ENCODE measurements around the gene HOXA5.

HOXA5 gene

DNA sequence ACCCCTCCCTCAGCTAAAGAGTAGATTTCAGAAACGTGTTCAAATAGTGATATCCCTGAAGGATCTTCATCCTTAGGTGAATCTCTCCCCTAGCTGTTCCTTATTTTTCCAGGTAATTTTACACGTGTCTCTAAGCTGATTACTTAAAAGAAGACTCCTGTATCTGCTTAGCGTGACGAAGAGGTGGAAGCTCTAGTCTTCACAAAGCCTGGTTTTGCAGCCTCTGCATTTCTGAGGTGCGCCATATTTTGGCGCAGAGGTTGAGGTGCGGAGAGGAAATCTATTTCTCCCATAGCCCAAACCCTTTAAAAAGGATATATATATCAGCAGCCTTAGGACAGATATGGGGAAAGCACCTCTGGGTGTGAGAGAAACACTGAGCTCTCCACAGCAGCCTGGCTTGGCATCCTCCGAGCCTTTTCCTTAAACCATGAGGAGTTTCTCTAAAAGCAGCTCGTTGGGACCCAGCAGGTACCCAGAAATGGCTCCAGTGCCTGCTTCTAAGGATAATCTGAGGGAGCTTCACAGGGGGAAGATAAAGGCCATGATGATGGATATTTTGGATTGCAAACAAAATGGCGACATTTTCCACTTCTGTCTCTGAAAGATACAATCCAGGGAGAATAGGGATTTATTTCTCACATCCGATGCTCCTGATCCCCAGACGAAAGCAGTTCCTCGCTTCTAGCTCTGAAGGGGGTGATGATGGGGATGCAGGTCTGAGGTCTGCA is 38.0 kb downstream of the HOXA5 start:
- no peak for DNase-seq

DNA sequence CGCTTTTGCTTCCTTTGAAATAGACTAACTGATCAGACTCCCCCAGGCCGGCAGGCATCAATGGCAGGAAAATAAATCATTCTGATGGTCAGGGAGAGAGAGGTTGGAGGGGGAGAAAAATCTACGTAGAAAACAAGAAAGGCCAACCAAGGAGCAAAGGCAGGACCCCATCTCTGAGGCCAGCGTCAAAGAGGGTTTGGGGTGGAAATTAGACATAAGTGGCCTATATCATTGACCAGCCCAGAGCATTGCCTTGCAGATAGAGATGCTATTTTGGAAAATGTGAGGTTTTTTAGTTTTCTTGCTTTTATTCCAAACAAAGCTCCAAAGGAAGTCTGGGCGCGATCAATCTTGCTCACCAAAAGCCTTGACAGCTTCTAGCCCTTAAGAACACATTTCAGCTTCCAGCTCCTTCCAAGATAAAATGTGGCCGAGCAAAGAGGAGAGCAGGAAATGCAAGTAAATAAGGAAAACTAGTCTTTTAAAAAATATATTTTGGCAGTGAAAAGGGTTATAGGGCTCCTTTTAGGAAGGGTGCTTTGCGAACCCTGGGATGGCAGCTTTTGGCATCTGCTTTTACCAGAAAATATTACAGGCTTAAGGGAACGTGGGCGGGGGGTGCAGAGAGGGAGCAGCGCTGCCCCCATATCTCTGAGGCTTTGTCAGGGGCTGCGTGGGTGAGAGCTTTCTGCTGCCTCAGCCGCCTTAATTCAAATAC is 39.0 kb downstream of the HOXA5 start:
- DNase-seq: no peak

DNA sequence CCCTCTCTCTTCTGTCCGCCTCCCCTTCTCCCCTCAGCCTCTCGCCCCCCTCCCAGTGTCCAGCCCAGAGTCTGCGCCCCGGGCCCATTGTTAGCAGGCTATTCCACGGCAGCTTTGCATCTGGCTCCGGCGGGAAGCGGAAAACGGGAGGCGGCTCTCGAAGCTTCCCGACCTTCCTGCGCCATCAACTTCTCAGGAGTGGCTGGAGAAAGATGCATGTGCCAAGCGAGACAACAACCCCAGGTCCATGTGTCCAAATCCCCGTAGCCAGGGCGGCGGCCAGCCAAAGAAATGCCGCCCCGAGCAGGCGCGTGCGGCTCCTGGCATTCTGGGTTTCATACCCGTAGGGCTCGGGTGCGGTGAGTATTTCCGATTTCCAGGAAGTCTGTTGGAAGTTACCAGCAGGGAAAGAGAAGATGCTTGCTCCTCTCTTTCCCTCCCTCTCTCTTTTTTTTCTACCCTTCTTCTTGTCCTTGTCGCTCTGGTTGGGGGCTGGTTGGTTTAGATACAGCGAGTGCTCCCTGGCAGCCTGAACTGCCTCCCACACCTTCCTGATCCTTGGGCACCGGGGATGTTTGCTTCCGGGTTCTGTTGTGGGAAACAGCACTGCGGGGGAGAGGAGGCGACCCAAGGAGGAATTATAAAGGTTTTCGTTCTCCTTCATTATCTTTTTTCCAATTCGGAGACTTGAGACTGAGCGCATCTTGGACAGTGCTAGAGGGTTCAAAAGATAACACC is 39.8 kb downstream of the HOXA5 start:
- DNase-seq: no peak

DNA sequence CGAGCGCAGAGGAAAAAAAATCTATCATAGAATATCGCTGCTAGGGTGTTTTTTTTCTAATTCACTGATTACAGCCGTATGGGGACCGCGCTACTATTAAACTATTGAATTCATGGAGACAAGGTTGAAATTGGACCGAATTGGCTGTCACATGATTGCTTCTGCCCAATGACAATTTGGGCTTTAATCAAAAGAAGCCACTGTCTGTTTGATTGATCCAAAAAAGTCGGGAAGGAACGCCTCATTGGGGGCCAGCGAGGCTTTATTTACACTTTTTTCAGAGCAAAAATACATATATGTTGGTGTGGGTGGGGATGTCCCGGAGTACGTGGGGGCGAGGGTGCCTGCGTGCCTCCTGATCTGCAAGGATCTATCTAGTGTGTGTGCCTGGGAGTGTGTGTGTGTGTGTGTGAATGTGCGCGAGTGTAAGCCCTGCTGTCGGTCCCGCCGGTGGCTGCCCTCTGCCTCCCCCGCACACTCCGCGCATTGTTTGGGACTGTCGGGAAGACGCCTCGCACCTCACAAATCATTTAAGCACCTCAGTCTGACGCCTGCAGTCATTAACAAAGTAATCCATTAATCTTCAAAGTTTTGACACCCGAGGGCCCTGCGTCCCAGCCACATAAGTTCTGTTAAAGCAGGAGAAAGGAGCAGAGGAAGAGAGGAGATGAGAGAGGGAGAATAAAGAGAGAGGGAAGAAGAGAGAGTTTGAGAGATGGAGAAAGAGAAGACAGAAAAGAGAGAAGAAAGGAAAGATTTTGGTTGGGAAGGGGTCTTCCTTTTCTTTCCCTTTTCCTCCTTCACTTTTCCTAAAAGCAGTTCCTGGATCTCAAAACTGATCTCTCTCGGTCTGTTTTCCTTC is 40.7 kb downstream of the HOXA5 start, which contains the start of gene HOXA2:
HOXA2 (minus strand) TSS at position 103 of the 862 bp plus-strand sequence. CDS start 183 bp downstream, outside the sequence.
- DNase-seq: no peak

DNA sequence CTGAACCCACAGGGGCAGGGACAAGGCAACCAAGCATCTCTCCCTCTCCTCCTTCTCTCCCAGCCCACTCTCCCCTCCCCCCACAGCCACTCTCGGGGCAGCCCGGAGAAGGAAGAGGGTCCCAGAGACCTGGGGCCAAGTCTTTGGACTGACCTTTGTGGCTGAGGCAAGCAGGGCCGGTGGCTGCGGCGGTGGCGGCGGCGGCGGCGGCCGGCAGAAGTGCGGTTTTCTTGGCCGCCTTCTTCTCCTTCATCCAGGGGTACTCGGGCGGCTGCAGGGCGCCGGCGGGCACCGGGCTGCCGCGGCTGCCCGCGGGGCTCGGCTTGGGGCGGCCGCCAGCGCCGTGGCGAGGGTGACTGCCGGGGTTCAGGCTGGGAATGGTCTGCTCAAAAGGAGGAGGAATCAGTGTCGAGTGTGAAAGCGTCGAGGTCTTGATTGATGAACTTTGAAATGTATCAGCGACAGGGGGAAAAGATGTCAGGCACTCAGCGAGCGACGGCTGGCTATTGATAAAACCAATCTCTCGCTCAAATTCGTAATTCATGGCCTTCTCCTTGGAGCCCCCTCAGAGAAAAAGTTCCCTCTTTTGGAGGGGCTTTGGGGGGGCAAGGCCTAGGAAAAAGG is 41.4 kb downstream of the HOXA5 start:
- DNase-seq: no peak

DNA sequence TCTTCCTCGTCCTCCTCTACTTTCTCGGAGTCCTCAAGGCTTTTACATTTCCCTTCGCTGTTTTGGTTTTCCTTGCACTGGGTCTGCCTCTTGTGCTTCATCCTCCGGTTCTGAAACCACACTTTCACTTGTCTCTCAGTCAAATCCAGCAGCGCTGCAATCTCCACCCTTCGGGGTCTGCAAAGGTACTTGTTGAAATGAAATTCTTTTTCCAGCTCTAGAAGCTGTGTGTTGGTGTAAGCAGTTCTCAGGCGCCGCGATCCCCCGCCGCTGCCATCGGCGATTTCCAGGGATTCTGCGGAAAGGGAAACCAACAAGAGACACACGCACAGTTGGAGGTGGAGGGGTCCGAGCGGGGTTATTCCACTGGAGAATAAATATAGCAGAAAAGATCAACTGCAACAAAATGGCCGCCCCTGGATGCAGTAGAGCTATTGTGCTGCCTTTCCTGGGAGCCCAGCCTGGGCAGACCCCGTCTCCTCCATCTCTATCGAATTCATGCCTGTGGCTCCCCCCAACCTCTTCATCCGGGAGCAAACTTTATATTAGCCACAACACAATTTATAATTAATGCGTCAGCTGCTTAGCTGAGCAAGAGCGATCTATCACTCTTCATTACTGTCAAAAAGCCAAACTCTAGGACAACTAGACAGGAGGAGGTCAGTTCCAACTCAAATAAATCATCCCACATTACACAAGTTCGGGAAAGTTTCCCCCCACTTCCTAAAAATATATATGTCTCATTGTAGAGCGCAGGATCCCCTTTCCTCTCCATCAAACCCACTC is 42.1 kb downstream of the HOXA5 start:
- peak; percentile 78 for DNase-seq

DNA sequence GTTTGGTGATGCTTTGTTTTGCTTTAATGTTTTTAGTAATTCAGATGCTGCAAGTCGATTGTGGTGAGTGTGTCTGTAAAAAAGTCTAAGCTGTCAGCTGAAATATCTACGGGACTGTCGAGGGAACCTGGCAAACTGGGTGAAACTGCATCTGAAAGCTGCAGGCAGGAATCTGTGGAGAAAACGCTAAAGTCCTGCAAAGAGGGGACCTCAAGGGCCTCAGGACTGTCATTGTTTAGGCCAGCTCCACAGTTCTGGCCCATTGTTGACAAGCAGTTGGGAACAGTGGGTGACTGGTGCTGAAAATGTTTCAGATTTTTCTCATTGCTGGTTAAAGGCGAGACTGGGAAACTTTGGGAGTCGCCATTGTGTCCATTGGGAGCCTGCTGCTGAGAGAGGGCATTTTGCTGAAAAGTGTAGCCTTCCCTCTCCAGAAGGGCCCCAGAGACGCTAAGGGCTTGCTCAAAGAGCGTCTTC is 42.7 kb downstream of the HOXA5 start:
- no peak for DNase-seq

DNA sequence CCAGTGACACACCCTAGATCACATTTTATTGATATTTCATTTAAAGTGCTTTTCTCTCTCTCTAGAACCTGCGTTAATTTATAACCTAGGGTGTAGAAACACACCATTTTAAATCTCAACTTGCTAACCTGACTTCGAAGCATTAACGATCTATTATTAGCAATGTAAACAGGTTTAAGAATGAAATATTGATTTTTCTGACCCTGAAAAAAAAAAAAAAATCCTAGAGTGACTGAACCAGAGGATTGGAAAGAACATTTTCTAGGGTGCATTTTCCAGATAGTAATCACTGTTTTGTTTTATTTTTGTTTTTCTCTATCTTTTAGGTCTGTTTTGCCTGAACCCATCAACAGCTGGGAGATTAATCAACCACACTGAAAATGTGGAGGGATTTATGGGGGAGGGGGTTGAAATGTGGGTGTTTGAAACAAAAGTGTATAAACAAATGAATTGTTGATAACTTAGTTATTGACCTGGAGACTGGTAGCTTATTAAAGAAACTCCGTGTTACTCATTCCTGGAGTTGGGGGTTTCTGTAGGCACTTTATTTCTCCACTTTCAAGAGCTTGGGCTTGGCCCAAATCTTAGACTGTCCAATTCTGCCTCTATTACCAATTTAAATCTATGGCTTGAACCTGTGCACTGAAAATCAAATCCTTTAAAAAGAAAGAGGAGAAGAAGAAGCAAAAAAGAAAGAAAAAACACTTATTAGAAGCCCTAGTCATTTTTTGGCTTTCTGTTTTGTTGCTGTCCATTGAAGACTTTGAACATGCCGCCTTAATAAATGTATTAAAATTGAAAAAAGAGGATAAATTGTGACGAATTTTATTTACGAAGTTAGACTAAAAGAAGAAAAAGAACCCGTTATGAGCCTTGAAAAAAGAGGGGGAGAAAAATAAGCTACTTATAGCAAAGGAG is 43.8 kb downstream of the HOXA5 start:
- no peak for DNase-seq

DNA sequence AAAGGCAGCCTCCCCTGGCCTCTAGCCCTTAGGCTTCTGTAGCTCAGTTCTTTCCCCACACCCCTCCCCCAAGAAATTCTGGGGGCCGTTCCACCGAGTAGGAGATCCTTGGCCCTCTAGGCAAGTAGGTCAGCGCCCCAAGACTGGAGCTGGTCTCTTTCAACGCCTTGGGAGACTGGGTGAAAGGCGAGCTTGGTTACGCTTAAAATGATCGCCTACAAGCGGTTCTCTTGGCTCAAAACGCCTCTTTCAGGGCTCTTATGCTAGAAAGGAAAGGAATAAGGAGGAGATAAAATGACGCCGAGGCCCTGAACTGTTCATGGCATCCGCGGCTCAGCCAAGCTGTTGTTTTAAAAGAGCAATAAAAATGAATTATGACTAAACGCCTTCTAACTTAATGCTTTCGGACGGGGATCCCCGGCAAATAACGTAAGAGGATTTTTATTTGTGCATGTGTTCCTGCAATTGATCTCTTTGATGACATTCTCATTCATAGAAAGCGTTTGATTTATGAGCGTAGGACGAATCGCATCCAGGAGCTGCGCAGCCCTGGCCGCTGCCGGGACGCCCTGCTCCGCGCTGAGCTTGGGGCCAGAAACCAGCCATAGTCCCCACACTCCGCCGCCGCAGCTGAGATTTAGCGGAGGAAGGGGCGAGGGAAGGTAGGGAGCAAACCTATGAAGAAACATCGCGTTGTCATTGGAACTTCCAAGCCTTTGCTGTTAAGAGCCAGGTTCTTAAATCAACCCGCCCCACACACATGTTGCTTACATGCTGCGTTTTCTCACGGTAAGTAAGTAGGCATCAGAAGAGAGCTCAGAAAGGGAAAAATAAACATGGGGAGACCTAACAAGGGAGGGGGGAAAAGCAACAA is 44.7 kb downstream of the HOXA5 start:
- peak; percentile 80 for DNase-seq

DNA sequence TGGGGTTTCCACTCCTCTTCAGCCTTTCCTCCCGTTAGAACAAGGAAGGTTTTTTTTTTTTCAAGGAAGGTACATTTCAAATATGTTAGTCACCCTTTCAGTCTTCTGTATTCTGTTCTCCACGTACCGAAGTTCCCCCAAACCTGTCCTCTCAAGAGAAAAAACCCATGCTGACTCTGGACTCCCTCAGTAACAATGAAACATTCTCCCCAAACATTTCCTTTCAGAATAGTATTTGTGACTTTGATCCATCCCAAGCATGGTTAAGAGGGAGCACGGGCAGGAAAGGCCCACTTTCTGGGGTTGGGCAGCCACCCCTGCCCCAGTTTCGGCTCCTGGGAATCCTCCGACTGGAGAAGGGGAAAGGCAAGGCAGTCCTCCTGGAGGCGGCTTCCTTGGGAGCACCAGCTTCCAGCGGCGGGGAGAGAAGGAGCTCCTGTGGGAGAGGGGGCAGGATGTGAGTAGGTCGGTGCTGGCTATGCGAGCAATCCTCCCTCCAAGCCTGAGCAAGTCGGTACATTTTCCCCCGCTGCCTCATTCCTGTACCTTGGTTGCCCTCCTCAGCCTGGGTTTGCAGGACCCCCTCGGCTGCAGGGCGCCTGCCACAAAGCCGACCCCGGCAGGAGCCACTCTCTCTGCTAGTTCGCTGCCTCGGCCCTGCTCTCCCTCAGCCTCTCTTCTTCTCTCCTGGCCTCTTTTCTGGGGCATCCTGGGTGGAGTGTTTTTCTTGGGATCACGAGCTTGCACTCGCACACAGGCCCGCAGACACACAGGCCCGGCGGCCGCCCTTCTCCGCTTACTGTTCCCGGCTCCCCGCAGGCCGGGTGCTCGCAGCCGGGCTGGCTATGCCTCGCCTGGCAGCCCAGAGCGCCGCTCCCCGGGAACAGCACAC is 45.5 kb downstream of the HOXA5 start:
- no peak for DNase-seq

DNA sequence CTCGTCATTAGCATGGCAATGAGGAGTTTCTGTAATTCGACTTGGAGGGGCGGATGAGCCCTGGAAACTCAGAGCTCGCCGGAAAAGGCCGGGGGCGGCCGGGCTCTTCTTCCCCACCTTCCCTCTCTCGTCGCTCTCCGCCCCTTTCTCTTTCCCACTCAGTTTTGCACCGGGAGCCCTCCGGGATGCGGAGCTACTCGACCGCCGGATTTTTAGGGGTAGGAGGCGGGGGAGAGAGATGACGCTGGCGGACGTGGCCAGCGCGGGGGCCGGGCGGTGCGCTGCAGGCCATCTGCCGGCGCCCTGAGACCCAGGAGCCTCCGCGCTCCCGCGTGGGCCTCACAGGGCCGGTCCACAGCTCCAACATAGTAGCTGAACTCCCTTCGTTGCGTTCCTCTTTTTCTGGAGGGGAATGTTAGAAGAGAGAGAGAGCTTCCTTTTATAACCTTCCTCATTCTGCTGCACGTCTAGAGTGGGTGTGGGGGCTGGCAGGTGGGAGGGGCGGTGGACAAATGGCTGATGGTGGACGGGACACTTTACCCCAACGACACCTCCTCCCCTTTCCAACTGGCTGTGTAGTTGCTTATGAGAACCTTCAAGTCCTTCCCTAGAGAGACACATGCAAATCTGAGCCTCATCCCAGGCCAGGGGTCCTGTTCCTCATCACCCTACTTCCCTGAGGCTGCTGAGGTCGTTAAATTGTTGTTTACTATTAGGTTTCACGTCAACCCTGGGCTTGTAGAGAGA is 46.5 kb downstream of the HOXA5 start:
- no peak for DNase-seq

DNA sequence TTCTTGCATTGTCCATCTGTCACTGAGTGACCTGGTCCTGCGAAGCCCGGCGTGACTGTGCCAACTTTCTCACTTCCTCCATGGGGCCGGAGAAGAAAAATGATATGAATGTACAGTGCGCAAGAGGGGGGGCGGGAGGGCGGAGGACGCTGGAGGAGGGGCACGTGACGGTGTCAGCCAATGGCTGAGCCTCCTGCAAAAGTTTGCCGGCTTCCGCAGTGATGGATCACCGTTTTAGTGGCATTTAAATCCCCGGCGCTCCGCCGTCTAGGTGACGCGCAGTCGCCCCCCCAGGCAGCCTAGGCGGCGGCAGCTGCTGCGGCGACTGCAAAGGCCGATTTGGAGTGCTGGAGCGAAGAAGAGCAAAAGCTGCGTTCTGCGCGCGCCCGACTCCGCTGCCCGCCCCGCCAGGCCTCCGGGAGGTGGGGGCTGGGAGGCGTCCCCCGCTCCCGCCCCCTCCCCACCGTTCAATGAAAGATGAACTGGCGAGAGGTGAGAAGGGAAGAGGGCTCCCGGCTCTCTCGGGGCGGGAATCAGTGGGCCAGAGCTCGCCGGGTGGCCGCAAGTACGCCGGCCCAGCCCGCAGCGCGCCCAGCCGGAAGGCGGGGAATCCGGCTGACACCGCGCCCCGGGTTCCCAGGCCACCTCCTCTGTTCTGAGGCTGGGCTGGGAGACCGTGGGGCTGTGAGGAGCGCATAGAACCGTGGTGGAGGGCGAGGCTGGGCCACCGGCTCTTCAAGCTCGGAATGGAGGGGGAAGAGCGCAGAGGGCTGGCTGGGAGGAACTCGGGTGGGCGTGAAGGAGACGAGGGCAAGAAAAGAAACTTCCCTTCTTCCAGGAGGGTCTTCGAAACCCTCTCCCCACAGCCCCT is 47.3 kb downstream of the HOXA5 start, which contains the start of gene HOXA1:
HOXA1 (minus strand) TSS at position 104 of the 871 bp plus-strand sequence; CDS start at position 16, 88 bp downstream.
- peak; percentile 95 for DNase-seq

DNA sequence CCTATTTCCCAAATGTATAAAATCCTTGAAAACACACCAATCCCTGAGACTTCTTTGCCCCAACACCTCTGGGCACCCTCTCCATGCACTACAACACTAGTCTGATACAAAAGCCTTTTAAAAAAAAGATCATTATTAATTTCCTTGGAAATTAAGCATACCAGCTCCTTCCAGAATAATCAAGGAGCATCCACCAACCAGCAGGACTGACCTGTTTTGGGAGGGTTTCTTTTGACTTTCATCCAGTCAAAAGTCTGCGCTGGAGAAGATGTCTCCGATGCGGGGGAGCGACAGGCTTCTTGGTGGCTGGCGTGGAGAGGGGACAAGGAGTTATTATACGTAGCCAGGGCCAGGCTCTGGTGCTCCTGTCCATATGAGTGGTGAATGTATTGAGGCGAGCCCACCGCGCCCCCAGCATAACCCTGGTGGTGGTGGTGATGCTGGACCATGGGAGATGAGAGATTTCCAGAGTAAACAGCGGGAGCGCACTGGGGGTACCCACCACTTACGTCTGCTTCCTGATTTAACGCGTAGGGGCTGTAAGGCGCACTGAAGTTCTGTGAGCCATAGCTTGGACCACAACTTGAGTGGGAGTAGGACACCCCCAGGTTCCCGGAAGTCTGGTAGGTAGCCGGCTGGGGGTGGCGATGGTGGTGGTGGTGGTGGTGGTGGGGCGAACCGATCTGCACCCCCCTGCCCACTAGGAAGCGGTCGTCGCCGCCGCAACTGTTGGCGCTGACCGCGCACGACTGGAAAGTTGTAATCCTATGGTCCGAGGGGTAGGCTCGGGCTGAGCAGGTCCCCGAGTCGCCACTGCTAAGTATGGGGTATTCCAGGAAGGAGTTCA is 48.2 kb downstream of the HOXA5 start:
- no peak for DNase-seq

DNA sequence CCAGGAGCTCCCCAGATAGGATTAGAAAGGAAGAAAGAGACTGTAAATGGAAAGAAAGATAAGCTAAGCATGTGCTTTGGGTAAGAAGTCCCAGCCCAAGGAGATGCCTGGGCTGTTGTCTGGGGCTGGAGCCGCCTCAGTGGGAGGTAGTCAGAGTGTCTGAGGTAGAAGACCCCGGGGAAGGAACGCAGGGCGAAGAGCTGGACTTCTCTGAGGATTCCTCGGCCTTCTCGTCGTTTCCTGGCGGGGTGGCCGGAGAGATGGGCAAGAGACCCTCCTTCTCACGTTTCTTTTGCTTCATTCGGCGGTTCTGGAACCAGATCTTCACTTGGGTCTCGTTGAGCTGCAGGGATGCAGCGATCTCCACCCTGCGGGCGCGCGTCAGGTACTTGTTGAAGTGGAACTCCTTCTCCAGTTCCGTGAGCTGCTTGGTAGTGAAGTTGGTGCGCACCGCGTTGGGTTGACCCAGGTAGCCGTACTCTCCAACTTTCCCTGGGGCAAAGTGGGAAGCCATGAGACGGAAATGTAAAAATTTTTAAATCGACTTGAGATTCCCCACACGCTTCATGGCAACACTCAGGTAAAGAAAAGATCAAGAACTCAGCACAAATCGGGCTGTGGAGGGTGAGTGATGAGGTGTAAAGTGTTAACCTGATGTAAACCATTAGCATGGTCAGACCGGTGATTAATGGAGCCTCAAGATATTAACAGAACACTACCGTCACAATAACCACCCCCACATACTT is 49.0 kb downstream of the HOXA5 start:
- DNase-seq: no peak
